GM18951 (cell line): ENCODE results near the gene NAT8.
"Not testable (repeated sequence)": the region's sequence is repeated elsewhere in the genome, so short reads cannot be mapped to it uniquely, and the experiment has no call there.

Source experiments
- POLR2A ChIP-seq: IDR thresholded peaks from 4 replicates; pipeline ENCODE4 v1.6.1; 2011; ENCODE audit warnings: mild to moderate bottlenecking; ENCODE audit not compliant: insufficient read length, insufficient read depth; ENCODE audit errors: extremely low read depth
- in situ Hi-C: fragments of 300-500 bp; cut with MboI; formaldehyde crosslinking; loops from one replicate; pipeline ENCODE4 v1.12.0; 2022; ENCODE audit warnings: low sequenced_read_pairs, mixed read lengths, inconsistent platforms; ENCODE audit not compliant: unreplicated experiment

NAT8 gene

DNA sequence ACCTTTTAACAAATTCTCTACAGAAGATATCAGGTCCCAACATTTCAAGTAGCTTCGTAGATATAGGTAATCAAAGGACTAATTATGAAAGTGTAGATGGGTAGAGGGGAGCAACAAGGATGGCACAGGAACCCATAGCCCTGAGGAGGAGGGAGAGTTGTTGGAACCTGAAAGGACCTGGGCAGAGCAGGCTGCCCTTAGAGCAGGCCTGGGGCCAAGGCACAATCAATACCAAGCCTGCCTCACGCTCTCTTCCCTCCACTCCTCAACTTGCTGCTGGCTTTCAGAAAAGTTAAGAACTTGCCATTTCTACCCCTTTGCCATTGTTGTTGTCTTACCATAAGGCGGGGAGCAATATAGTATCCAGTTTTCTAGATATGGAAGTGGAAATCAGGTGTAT, 10.1 kb upstream of the NAT8 start:
- in situ Hi-C loops: no loop called here
- TF ChIP-seq POLR2A: no peak

DNA sequence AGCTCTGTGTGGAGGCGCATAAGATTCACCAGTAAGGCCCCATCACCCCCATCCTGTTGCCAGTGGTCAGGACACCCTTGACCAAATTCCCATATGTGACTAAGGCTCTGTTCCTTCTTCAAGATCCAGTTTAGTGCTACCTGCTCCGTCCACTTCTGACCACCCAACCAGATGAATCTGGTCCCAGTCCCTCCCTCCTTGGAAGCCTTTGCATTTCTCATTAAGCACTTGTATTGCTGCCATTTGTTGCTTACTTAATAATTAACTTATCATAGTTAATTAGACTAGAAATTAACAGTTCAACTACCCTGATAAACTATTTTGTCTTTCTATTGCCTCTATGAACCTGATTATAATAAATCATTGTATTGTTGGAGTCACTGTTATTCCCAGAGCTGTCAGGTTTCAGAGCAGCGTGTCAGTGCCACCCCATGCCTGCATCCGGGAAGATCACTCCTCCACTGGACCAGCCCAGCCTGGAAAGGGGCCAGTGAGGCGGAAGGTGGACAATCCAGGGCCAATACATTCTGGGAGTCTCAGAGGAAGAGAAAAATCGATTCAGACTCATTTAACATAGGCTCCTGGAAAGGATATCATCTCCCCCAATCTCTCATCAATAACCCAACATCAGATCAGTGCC, 9.5 kb upstream of the NAT8 start:
- in situ Hi-C loops: no loop called here
- TF ChIP-seq POLR2A: no peak

DNA sequence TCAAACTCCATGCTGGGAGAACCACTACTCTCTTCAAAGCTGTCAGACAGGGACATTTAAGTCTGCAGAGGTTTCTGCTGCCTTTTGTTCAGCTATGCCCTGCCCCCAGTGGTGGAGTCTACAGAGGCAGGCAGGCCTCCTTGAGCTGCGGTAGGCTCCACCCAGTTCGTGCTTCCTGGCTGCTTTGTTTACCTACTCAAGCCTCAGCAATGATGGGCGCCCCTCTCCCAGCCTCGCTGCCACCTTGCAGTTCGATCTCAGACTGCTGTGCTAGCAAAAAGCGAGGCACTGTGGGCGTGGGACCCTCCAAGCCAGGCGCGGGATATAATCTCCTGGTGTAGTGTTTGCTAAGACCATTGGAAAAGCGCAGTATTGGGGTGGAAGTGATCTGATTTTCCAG, 5.5 kb upstream of the NAT8 start:
- in situ Hi-C loops: not testable (repeated sequence)

GRCh38 chr2:73641767-73642062, 507 bp downstream of the NAT8 start:
- no peak for TF ChIP-seq POLR2A
- in situ Hi-C loops: loop anchor here (5.0 kb wide), 1 partner anchor 61 kb away; no protein-coding TSS in a partner anchor

DNA sequence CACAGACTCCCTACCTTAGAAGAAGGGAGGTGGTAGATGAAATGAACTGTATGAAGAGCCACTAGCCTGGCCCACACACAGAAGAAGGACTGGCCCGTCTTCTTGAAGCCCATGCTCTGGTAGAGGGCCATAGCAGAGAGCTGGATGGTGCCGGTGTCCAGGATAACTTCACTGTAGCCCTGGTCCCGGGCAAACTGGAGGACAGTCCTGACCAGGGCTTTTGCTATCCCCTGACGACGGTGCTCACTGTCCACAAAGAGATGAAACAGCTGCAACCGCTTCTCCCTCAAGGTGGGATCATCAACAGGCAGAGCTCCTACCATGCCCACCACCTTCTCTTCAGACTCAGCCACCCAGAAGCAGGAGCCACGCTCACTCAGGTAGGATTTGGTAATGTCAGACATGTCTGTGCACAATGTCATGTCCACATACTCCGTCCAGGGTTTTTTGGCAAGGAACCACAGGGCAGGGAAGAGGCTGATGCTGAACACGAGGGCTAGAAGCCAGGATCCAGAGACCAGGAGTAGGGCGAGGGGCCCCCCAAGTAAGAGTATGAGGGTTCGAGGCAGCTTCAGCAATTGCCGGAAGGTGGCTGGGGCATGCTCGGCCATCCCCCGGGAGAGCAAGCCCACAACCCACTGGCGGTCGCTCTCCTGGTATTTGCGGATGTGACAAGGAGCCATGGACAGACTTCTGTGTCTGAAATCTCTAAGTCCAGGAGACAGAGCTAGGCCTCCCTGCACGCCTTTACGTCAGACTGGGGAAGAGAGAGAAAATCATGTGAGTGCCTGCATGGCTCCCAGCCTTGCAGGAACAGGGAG, 1.1 kb downstream of the NAT8 start:
- in situ Hi-C loops: loop anchor here (5.0 kb wide), 1 partner anchor 61 kb away; no protein-coding TSS in a partner anchor
- TF ChIP-seq POLR2A: no peak

- TF ChIP-seq POLR2A: no peak
- in situ Hi-C loops: loop anchor here (5.0 kb wide), 1 partner anchor 62 kb away; no protein-coding TSS in a partner anchor
Measured at GRCh38 chr2:73640511-73640911, 1.7 kb downstream of the NAT8 start.

DNA sequence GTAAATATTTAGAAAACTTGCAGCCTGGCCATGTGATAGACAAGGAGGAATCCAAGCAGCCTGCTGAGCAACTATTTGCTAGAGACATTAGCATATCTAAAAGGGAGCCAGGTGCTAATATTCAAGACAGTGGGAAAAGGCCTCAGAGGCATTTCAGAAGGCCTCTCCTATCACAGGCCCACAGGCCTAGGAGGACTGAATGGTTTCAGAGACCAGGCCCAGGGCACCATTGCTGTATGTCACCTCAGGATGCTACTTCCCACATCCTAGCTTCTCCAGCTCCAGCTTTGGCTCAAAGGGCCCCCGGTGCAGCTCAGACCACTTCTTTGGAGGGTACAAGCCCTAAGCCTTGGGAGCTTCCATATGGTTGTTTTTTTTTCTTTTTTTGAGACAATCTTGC, 3.8 kb downstream of the NAT8 start:
- in situ Hi-C loops: no loop called here
- TF ChIP-seq POLR2A: no peak

GRCh38 chr2:73636977-73637376, 5.2 kb downstream of the NAT8 start:
- in situ Hi-C loops: not testable (repeated sequence)

DNA sequence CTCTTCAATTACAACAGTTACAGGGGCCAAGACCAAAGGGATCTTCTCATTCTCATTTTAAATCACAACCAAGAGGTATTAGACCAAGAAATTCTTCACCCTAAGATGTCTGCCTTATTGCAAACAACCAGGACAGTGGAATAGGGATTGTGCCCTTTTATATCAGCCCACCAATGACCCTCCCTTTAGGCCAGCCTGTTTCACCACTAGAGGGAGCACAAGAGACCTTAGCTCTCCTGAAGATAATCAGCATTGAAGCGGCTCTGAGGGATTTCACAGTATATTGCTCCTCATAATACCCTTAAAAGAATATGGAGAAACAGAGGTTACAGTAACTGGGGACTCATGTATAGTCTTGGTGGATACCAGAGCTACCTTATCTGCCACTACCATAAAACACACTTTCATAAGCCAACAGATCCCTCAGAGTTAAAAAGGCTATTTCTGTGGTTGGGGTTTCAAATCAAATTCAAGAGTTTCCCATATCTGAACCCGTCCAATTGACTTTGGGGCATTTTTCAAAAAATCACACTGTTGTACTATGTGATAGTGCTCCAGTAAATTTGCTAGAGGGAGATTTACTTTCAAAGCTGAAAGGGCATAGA, 11.5 kb downstream of the NAT8 start:
- in situ Hi-C loops: not testable (repeated sequence)

GRCh38 chr2:73628493-73628892, 13.7 kb downstream of the NAT8 start:
- in situ Hi-C loops: not testable (repeated sequence)

GRCh38 chr2:73626237-73626636, 16.0 kb downstream of the NAT8 start:
- in situ Hi-C loops: not testable (repeated sequence)

DNA sequence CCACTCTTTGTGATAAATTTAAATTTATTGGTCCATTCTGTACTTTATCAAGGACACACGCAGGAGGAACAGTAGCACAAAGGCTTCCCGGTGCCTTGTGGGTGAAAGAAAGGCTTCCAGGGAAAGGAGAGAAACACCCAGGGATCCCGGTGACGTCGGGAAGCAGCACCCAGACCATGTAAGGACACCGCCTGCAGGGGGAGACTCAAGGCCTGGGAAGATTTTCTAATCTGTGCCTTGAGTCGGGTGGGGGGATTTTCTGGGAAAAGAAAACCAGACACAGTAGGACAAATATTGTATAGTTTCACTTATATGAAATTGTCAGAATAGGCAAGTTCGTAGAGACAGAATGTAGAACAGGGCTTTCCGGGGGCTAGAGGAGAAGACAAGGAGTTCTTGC, 17.6 kb downstream of the NAT8 start:
- in situ Hi-C loops: not testable (repeated sequence)

- in situ Hi-C loops: not testable (repeated sequence)
Measured at GRCh38 chr2:73624036-73624435, 18.2 kb downstream of the NAT8 start.

DNA sequence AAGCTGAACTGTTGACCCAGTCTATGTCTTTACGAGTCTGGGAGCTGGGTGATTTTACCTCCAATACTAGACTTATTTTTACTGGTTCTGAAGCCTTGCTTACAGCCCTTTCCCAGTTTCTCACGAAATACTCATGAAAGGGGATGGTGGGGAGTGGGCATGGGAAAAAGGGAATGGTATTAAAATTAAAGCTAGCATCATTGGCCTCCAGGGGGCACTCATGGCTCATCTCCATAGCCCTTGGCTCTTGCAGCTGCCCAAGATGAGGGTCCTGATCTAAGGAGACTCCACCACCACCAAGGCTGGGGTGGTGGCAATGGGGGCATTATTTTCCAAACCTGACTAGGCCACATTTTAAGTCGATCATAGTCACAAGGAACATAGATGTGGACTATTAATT, 22.3 kb downstream of the NAT8 start:
- in situ Hi-C loops: not testable (repeated sequence)

DNA sequence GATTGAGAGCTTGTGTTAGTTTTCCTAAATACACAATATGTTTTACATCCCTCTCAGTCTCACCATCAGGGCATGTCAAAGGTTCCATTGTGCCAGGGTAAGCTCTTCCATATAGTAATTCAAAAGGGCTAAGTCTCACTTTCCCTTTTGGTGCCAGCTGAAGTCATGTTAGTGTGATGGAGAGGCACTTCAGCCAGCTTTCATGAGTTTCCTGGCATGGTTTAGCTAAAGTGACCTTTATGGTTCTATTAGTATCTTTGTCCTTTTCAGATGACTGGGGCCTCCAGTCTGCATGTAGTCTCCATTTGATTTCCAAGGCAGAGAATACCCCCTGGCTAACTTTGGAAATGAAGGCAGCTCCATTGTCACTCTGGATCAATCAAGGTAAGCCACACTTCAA, 27.2 kb downstream of the NAT8 start:
- in situ Hi-C loops: no loop called here
- no peak for TF ChIP-seq POLR2A
